Daoy (cell line): Measurements from ENCODE around the gene USP31. TPM values are rescaled to one million over a fixed set of nuclear protein-coding genes. Genes with fewer than 3 reads are reported as not detected.

Experiments used
- DNase-seq: peaks from one replicate; pipeline ENCODE4 v3.0.0-alpha.2; 2015; ENCODE audit warnings: low read depth
- total RNA-seq: library from RNA; depleted of rRNA; stranded (reverse); fragments of >200 nt; shearing (Covaris generic); gene quantifications from 2 replicates; pipeline ENCODE4 v1.2.3, GENCODE V29; 2014; rRNA removed

The USP31 gene
- total RNA-seq = 2.4 and 3.2 TPM in 2 replicates

GRCh38 chr16:23149267-23149992 is at the start of gene USP31:
Gene USP31, minus strand, starts transcription at chr16:23149452. Its CDS starts 182 bp downstream, at chr16:23149270.
- DNase-seq = peak; percentile 98

- DNase-seq = peak; percentile 15
These were observed 47.3 kb upstream of the USP31 start for GRCh38 chr16:23196539-23196938.

- no peak for DNase-seq
These were observed 46.2 kb upstream of the USP31 start for GRCh38 chr16:23195366-23195978.

- no peak for DNase-seq
These were observed 45.4 kb upstream of the USP31 start for GRCh38 chr16:23194497-23195221.

- no peak for DNase-seq
These were observed 39.7 kb upstream of the USP31 start for GRCh38 chr16:23188911-23189310.

GRCh38 chr16:23187341-23187740 is 38.1 kb upstream of the USP31 start:
- DNase-seq = no peak

GRCh38 chr16:23186171-23186570 is 36.9 kb upstream of the USP31 start:
- DNase-seq = no peak

- no peak for DNase-seq
These were observed 36.4 kb upstream of the USP31 start for GRCh38 chr16:23185656-23186055.

GRCh38 chr16:23183543-23183862 is 34.3 kb upstream of the USP31 start:
- DNase-seq = no peak

- DNase-seq = no peak
These were observed 33.7 kb upstream of the USP31 start, which contains the start of gene SCNN1G for GRCh38 chr16:23182679-23183542. Gene SCNN1G, plus strand, starts transcription at chr16:23182745. Its CDS starts 3,527 bp downstream, at chr16:23186272.

GRCh38 chr16:23182206-23182678 is 33.0 kb upstream of the USP31 start:
- DNase-seq = peak; percentile 81

GRCh38 chr16:23181506-23181905 is 32.3 kb upstream of the USP31 start:
- no peak for DNase-seq

- no peak for DNase-seq
These were observed 26.4 kb upstream of the USP31 start for GRCh38 chr16:23175651-23176050.

GRCh38 chr16:23174622-23175021 is 25.4 kb upstream of the USP31 start:
- no peak for DNase-seq

- DNase-seq = no peak
These were observed 23.7 kb upstream of the USP31 start for GRCh38 chr16:23172994-23173393.

- DNase-seq = no peak
These were observed 23.3 kb upstream of the USP31 start for GRCh38 chr16:23172583-23172982.

GRCh38 chr16:23164736-23165135 is 15.5 kb upstream of the USP31 start:
- DNase-seq = no peak

GRCh38 chr16:23163921-23164320 is 14.7 kb upstream of the USP31 start:
- DNase-seq = no peak

- no peak for DNase-seq
These were observed 11.3 kb upstream of the USP31 start for GRCh38 chr16:23160574-23160973.

GRCh38 chr16:23160082-23160481 is 10.8 kb upstream of the USP31 start:
- DNase-seq = no peak

GRCh38 chr16:23158114-23158513 is 8.9 kb upstream of the USP31 start:
- DNase-seq = no peak
